Sigmoid colon (tissue), 7 donors: ENCODE measurements around the gene VPS51. TPM values are rescaled to one million over a fixed set of nuclear protein-coding genes. Genes with fewer than 3 reads are reported as not detected.

Experiments used
- DNase-seq: peaks from one replicate; pipeline ENCODE4 v3.0.0-alpha.2; 2019
- H3K27ac ChIP-seq, 4 donors: fragments of 200-600 bp; sonication (generic); one replicate each; pipeline ENCODE4 v1.5.1; 2016 to 2019; ENCODE audit warnings: mild to moderate bottlenecking in 1 of 4
- H3K27me3 ChIP-seq, 3 donors: fragments of 200-600 bp; sonication (generic); one replicate each; pipeline ENCODE4 v1.5.1; 2019; ENCODE audit warnings: mild to moderate bottlenecking in 1 of 3
- H3K36me3 ChIP-seq, 4 donors: fragments of 200-600 bp; sonication (generic); one replicate each; pipeline ENCODE4 v1.5.1; 2016 to 2019
- H3K4me1 ChIP-seq, 4 donors: fragments of 200-600 bp; sonication (generic); one replicate each; pipeline ENCODE4 v1.5.1; 2017 to 2019
- H3K4me3 ChIP-seq, 4 donors: fragments of 200-600 bp; sonication (generic); one replicate each; pipeline ENCODE4 v1.5.1; 2017 to 2019; ENCODE audit warnings: mild to moderate bottlenecking in 2 of 4, moderate library complexity in 1 of 4
- H3K9me3 ChIP-seq, 4 donors: fragments of 200-600 bp in 3 of 4; sonication (generic) in 3 of 4; one replicate each; pipeline versions ENCODE4 v1.5.1 to v1.6.1; 2013 to 2019
- CTCF ChIP-seq, 4 experiments: fragments of 450-650 bp in 3 of 4; fragments of 200-600 bp in 1 of 4; IDR thresholded peaks; one replicate each; pipeline ENCODE4 v1.5.1; 2016 to 2019; ENCODE audit warnings: antibody characterized with exemption in 4 of 4, mild to moderate bottlenecking in 3 of 4, moderate library complexity in 2 of 4
- EP300 ChIP-seq, 4 donors: sonication (generic); formaldehyde crosslinking; IDR thresholded peaks; one replicate each; pipeline ENCODE4 v1.6.1; 2017; ENCODE audit warnings: antibody characterized with exemption in 4 of 4
- POLR2A ChIP-seq, 2 donors: fragments of 450-650 bp; IDR thresholded peaks; one replicate each; pipeline ENCODE4 v1.6.1; 2016; ENCODE audit warnings: antibody characterized with exemption in 2 of 2, mild to moderate bottlenecking in 2 of 2, moderate library complexity in 2 of 2
- POLR2AphosphoS5 ChIP-seq, 4 donors: sonication (generic); formaldehyde crosslinking; IDR thresholded peaks; one replicate each; pipeline ENCODE4 v1.6.1; 2017; ENCODE audit warnings: antibody characterized with exemption in 4 of 4
- WGBS, 2 donors: extraction: QIAGEN DNeasy Blood & Tissue Kit; methylation state at CpG; one replicate each; pipeline ENCODE4 v1.1.7; 2013; 5-methylcytosine and 5-hydroxymethylcytosine counted together
- intact Hi-C: fragments of 100-400 bp; cut with DNase I; formaldehyde crosslinking; loops from one replicate; pipeline ENCODE4 v1.15.1; 2023
- polyA plus RNA-seq, 3 donors: library from polyadenylated mRNA; stranded (reverse); fragments of 200-250 nt; gene quantifications; one replicate each; pipeline ENCODE4 v1.2.3, GENCODE V29; 2013
- total RNA-seq, 4 donors: library from RNA; depleted of rRNA; stranded (reverse); fragments of >200 nt; gene quantifications; one replicate each; pipeline ENCODE4 v1.1.0, GENCODE V29; 2016
- donor health status: healthy with polysubstance abuse.
- donor health status: Bipolar disorder and iron deficiency.
- donor health status: healthy.

Gene VPS51
- total and polyA plus RNA-seq, 7 donors = 86.2 to 752 (median 211) TPM

DNA sequence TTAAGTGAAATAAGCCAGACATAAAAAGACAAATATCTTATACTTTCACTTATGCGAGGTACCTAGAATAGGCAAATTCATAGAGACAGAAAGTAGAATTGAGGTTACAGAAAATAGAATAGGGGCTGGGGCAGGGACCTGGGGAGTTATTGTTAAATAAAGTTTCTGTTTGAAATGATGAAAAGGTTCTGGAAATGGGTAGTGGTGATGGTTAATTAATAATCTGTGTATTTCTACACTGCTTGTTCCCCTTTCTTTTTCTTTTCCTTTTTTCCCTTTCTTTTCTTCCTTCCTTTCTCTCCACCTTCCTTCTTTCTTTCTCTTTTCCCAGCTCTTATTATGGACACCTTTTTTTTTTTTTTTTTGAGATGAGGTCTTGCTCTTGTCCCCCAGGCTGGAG, 40.5 kb upstream of the VPS51 start:
- Histone ChIP-seq H3K27me3 (no peaks in the 10 kb centered on the region), H3K27ac (no peak overlapping the region), H3K36me3 (no peaks in the 10 kb centered on the region), H3K4me3 (no peak overlapping the region), H3K4me1 (no peaks in the 10 kb centered on the region), H3K9me3 (no peaks in the 10 kb centered on the region)
- no peak for DNase-seq
- intact Hi-C loops = no loop called here
- TF ChIP-seq POLR2AphosphoS5 (IDR thresholded peaks at IDR 0.05) = no peak
- TF ChIP-seq EP300 (IDR thresholded peaks at IDR 0.05) = no peak
- TF ChIP-seq CTCF (IDR thresholded peaks at IDR 0.05) = no peak
- no peak for TF ChIP-seq POLR2A (IDR thresholded peaks at IDR 0.05)
- WGBS, 2 donors = 85% methylated on average over 1 of the region's 1 CpG

- 93% methylated on average over 6 of the region's 6 CpGs for WGBS, 2 donors
- H3K4me1 ChIP-seq = no peaks in the 10 kb centered on the region
- no peaks in the 10 kb centered on the region for H3K9me3 ChIP-seq
- H3K36me3 ChIP-seq = no peaks in the 10 kb centered on the region
- intact Hi-C loops = no loop called here
- no peak for DNase-seq
- no peak overlapping the region for H3K27ac ChIP-seq
- H3K27me3 ChIP-seq = no peaks in the 10 kb centered on the region
- no peak overlapping the region for H3K4me3 ChIP-seq
- no peak for TF ChIP-seq EP300 (IDR thresholded peaks at IDR 0.05)
- TF ChIP-seq CTCF (IDR thresholded peaks at IDR 0.05) = no peak
- no peak for TF ChIP-seq POLR2A (IDR thresholded peaks at IDR 0.05)
- no peak for TF ChIP-seq POLR2AphosphoS5 (IDR thresholded peaks at IDR 0.05)
These were observed 39.0 kb upstream of the VPS51 start for GRCh38 chr11:65056999-65057398.

- Histone ChIP-seq H3K4me3 (no peak overlapping the region), H3K36me3 (no peaks in the 10 kb centered on the region), H3K27me3 (no peaks in the 10 kb centered on the region), H3K9me3 (no peaks in the 10 kb centered on the region), H3K4me1 (no peaks in the 10 kb centered on the region), H3K27ac (no peak overlapping the region)
- no peak for TF ChIP-seq CTCF (IDR thresholded peaks at IDR 0.05)
- TF ChIP-seq EP300 (IDR thresholded peaks at IDR 0.05) = no peak
- TF ChIP-seq POLR2A (IDR thresholded peaks at IDR 0.05) = no peak
- no peak for TF ChIP-seq POLR2AphosphoS5 (IDR thresholded peaks at IDR 0.05)
- intact Hi-C loops = no loop called here
- no peak for DNase-seq
- WGBS, 2 donors = 93 to 96% methylated on average over 7 of the region's 7 CpGs
These were observed 38.5 kb upstream of the VPS51 start for GRCh38 chr11:65057526-65057925.

DNA sequence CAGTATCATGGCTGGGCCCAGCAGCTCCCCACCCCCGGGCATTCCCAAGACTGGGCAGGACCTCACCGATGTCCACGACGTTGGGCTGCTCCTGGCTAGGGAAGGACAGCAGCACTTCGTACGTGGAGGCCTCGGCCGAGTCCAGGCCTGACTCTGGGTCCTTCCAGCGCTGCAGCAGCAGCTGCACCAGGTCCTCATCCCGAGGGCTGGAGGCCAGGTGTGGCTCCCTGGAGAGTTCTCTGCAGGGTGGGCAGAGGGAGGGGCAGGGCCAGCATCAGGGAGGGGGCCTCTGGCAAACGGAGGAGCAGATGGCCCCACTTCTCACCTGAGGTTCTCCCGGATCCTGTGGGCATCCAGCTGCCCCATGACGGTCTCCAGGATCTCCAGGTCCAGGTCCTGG, 38.0 kb upstream of the VPS51 start:
- DNase-seq = no peak
- no peaks in the 10 kb centered on the region for H3K27me3 ChIP-seq
- no peaks in the 10 kb centered on the region for H3K36me3 ChIP-seq
- 73 to 84% methylated on average over 13 of the region's 13 CpGs for WGBS, 2 donors
- H3K4me3 ChIP-seq = no peak overlapping the region
- no peak for TF ChIP-seq POLR2AphosphoS5 (IDR thresholded peaks at IDR 0.05)
- TF ChIP-seq CTCF (IDR thresholded peaks at IDR 0.05) = no peak
- no peak for TF ChIP-seq POLR2A (IDR thresholded peaks at IDR 0.05)
- TF ChIP-seq EP300 (IDR thresholded peaks at IDR 0.05) = no peak
- H3K4me1 ChIP-seq = no peaks in the 10 kb centered on the region
- intact Hi-C loops = no loop called here
- H3K9me3 ChIP-seq = no peaks in the 10 kb centered on the region
- no peak overlapping the region for H3K27ac ChIP-seq

DNA sequence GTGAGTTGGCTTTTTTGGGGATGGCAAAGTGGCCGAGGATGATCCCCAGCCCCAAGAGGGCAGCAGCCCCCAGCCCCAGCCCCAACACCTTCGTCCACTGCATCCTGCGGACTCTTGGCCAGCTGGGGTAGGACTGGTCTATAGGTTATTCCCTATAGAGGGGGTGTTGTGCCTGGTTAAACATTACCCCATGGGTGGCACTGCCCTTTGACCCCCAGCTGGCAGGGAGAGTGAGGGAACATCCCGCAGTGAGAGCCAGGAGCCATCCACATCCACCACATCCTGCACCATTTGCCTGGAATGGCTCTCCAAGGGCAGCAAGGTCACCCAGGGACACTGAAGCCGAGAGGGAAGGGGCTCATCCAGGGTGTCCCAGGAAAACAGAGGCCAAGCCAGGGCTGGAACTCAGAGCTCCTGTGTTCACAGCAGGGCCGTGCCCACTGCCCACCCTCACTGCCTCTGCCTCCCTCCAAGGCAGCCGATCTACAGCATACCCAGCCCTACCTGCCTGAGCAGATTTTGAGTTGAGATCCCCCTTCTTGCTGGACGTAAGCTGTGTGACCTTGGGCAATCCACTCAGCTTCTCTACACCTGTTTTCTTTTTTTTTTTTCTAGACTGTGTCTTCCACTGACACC, 37.5 kb upstream of the VPS51 start, which contains the start of gene NAALADL1:
NAALADL1 (minus strand) TSS at position 135 of the 636 bp plus-strand sequence; CDS start at position 103, 32 bp downstream.
- intact Hi-C loops = no loop called here
- TF ChIP-seq POLR2A (IDR thresholded peaks at IDR 0.05) (no peak), EP300 (IDR thresholded peaks at IDR 0.05) (no peak), CTCF (IDR thresholded peaks at IDR 0.05) (no peak), POLR2AphosphoS5 (IDR thresholded peaks at IDR 0.05) (no peak)
- 57 to 82% methylated on average over 8 of the region's 8 CpGs for WGBS, 2 donors
- no peaks in the 10 kb centered on the region for H3K27me3 ChIP-seq
- H3K9me3 ChIP-seq = no peaks in the 10 kb centered on the region
- no peaks in the 10 kb centered on the region for H3K36me3 ChIP-seq
- no peak within 1 kb of the TSS for H3K4me3 ChIP-seq
- no peak for DNase-seq
- H3K27ac ChIP-seq = no peak within 1 kb of the TSS
- no peaks in the 10 kb centered on the region for H3K4me1 ChIP-seq
